DND-41 (cell line): ENCODE results near the gene IL21R.

Experiments used
- EZH2 ChIP-seq: IDR thresholded peaks from 3 replicates; pipeline ENCODE4 v1.6.1; 2012; ENCODE audit warnings: borderline replicate concordance, low read depth, mild to moderate bottlenecking, moderate library complexity, low read length, inconsistent platforms; ENCODE audit not compliant: severe bottlenecking
- TF ChIP-seq, protein P1 (sequence below): IDR thresholded peaks from 2 replicates; pipeline ENCODE4 v1.5.1; 2012; ENCODE audit warnings: borderline replicate concordance, low read length, moderate library complexity, mild to moderate bottlenecking; ENCODE audit not compliant: poor library complexity, severe bottlenecking; ENCODE audit errors: extremely low read depth

DNA sequence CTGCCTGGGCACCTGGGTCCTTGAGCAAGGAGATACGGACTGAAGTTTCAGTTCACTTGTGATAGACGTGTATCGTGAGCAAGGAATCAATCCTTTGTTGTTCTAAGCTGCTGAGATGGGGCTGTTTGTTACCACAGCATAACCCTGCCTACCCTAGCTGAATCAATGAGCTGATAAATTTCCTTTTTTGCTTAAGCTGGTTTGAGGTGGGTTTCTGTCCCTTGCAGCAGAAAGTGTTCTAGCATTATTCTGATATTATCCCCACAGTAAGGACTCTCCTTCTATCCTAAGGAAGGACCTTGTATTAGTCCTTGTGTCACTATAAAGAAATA lies 51.5 kb downstream of the IL21R start:
- TF ChIP-seq EZH2, result no peak
- TF ChIP-seq, protein P1, sequence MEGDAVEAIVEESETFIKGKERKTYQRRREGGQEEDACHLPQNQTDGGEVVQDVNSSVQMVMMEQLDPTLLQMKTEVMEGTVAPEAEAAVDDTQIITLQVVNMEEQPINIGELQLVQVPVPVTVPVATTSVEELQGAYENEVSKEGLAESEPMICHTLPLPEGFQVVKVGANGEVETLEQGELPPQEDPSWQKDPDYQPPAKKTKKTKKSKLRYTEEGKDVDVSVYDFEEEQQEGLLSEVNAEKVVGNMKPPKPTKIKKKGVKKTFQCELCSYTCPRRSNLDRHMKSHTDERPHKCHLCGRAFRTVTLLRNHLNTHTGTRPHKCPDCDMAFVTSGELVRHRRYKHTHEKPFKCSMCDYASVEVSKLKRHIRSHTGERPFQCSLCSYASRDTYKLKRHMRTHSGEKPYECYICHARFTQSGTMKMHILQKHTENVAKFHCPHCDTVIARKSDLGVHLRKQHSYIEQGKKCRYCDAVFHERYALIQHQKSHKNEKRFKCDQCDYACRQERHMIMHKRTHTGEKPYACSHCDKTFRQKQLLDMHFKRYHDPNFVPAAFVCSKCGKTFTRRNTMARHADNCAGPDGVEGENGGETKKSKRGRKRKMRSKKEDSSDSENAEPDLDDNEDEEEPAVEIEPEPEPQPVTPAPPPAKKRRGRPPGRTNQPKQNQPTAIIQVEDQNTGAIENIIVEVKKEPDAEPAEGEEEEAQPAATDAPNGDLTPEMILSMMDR, result no peak
